GM19023 (cell line): ENCODE results near the gene PDLIM1.

Experiments used
- ATAC-seq: cut with Tn5 transposase; IDR thresholded peaks from one replicate; pipeline ENCODE4 v1.9.1; 2021; ENCODE audit warnings: mild to moderate bottlenecking, moderate library complexity; ENCODE audit not compliant: unreplicated experiment

The PDLIM1 gene

GRCh38 chr10:95265572-95265971, 25.2 kb downstream of the PDLIM1 start:
- ATAC-seq = no peak

GRCh38 chr10:95264227-95265051, 26.4 kb downstream of the PDLIM1 start:
- no peak for ATAC-seq

GRCh38 chr10:95263864-95264226, 27.0 kb downstream of the PDLIM1 start:
- ATAC-seq = no peak

GRCh38 chr10:95262763-95263518, 27.9 kb downstream of the PDLIM1 start:
- no peak for ATAC-seq

GRCh38 chr10:95261926-95262325, 28.9 kb downstream of the PDLIM1 start:
- no peak for ATAC-seq

GRCh38 chr10:95260909-95261552, 29.8 kb downstream of the PDLIM1 start:
- ATAC-seq = no peak

- peak; percentile 60 for ATAC-seq
Measured at GRCh38 chr10:95260397-95260881, 30.4 kb downstream of the PDLIM1 start.

GRCh38 chr10:95257849-95258248, 33.0 kb downstream of the PDLIM1 start:
- no peak for ATAC-seq

- no peak for ATAC-seq
Measured at GRCh38 chr10:95256268-95256667, 34.5 kb downstream of the PDLIM1 start.

GRCh38 chr10:95254629-95255028, 36.2 kb downstream of the PDLIM1 start:
- ATAC-seq = no peak

GRCh38 chr10:95253686-95254085, 37.1 kb downstream of the PDLIM1 start:
- ATAC-seq = no peak

- no peak for ATAC-seq
Measured at GRCh38 chr10:95253007-95253406, 37.8 kb downstream of the PDLIM1 start.

- ATAC-seq = no peak
Measured at GRCh38 chr10:95250856-95251255, 39.9 kb downstream of the PDLIM1 start.

- no peak for ATAC-seq
Measured at GRCh38 chr10:95249467-95249866, 41.3 kb downstream of the PDLIM1 start.

- ATAC-seq = no peak
Measured at GRCh38 chr10:95248989-95249388, 41.8 kb downstream of the PDLIM1 start.

GRCh38 chr10:95247881-95248583, 42.8 kb downstream of the PDLIM1 start:
- no peak for ATAC-seq

- no peak for ATAC-seq
Measured at GRCh38 chr10:95247200-95247880, 43.5 kb downstream of the PDLIM1 start.

GRCh38 chr10:95246582-95247051, 44.2 kb downstream of the PDLIM1 start:
- no peak for ATAC-seq

GRCh38 chr10:95245425-95246055, 45.3 kb downstream of the PDLIM1 start:
- peak; percentile 90 for ATAC-seq

- ATAC-seq = no peak
Measured at GRCh38 chr10:95244152-95244551, 46.7 kb downstream of the PDLIM1 start.
